SK-N-MC (cell line): ENCODE measurements around the gene CCR6.

Experiments
- EZH2 ChIP-seq: fragments of 200-600 bp; sonication (generic); IDR thresholded peaks from one replicate; pipeline ENCODE4 v1.6.1; 2017; ENCODE audit warnings: antibody characterized with exemption
- POLR2AphosphoS5 ChIP-seq: IDR thresholded peaks from 2 replicates; pipeline ENCODE4 v1.6.1; 2012; ENCODE audit warnings: mild to moderate bottlenecking, low read depth, low read length, borderline replicate concordance

DNA sequence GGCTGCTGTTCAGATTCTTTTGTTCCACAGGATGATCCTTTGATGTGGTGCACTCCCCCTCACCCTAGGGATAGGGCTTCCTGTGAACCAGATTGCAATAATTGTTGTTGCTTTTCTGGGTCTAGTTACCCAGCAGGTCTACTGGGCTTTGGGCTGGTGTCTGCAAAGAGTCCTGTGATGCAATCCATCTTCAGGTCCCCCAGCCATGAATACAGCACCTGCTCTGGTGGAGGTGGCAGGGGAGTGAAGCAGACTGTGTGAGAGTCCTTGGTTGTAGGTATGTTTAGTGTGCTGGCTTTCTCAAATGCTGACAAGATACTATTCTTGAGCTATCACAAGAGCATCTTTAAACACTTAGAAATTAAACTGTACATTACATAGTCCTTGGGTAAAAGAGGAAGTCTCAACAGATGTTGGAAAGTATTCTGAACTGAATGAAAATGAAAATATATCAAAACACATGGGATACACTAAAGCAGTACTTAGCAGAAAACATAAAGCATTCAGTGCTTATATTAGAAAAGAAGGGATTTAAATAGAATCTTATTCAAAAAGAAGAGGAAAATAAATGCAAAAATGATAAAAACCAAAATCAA lies 49.1 kb upstream of the CCR6 start:
- TF ChIP-seq EZH2 (no peak), POLR2AphosphoS5 (no peak)
